ENCODE results near the gene CEP128. TPM values are rescaled to one million over a fixed set of nuclear protein-coding genes. Genes with fewer than 3 reads are reported as not detected.

CEP128 gene
- total and polyA plus RNA-seq, 2 donors from 2014 or later = 0.43 to 9.0 TPM

GRCh38 chr14:80902608-80903007 lies 38.9 kb downstream of the CEP128 start:
- FAIRE-seq = no peak

GRCh38 chr14:80901822-80902221 lies 39.7 kb downstream of the CEP128 start:
- H3K9me3 ChIP-seq (ENCODE audit: control insufficient read depth in 2 of 3, insufficient read depth in 1 of 3, low read length in 3 of 3) = no peaks in the 10 kb centered on the region
- no peaks in the 10 kb centered on the region for H3K36me3 ChIP-seq (ENCODE audit: control insufficient read depth in 2 of 3, insufficient read depth in 3 of 3, low read length in 3 of 3)
- TF ChIP-seq CTCF (IDR thresholded peaks at IDR 0.05; ENCODE audit: borderline replicate concordance, extremely low read depth, insufficient read depth) = no peak
- no peak overlapping the region for H3K9ac ChIP-seq (ENCODE audit: low read length in 3 of 3)
- H3K4me1 ChIP-seq (ENCODE audit: control insufficient read depth in 2 of 3, insufficient read depth in 2 of 3, low read depth in 1 of 3, low read length in 3 of 3) = no peaks in the 10 kb centered on the region
- FAIRE-seq (no peak), DNase-seq (no peak)
- H3K27me3 ChIP-seq (ENCODE audit: control insufficient read depth, insufficient read depth, low read length) = no peaks in the 10 kb centered on the region
- intact Hi-C loops (cut with DNase I) = no loop called here
- H3K27ac ChIP-seq (ENCODE audit: low read depth in 2 of 2, low read length in 2 of 2) = no peak overlapping the region
- H3K4me3 ChIP-seq (ENCODE audit: low read length in 3 of 3) = no peak overlapping the region

More at GRCh38 chr14:80902608-80903007, 38.9 kb downstream of the CEP128 start:
- Histone ChIP-seq H3K4me1 (ENCODE audit: control insufficient read depth in 2 of 3, insufficient read depth in 2 of 3, low read depth in 1 of 3, low read length in 3 of 3) (no peaks in the 10 kb centered on the region), H3K36me3 (ENCODE audit: control insufficient read depth in 2 of 3, insufficient read depth in 3 of 3, low read length in 3 of 3) (no peaks in the 10 kb centered on the region), H3K9me3 (ENCODE audit: control insufficient read depth in 2 of 3, insufficient read depth in 1 of 3, low read length in 3 of 3) (no peaks in the 10 kb centered on the region), H3K27ac (ENCODE audit: low read depth in 2 of 2, low read length in 2 of 2) (no peak overlapping the region), H3K9ac (ENCODE audit: low read length in 3 of 3) (no peak overlapping the region), H3K4me3 (ENCODE audit: low read length in 3 of 3) (no peak overlapping the region), H3K27me3 (ENCODE audit: control insufficient read depth, insufficient read depth, low read length) (no peaks in the 10 kb centered on the region)
- intact Hi-C loops (cut with DNase I) = no loop called here
- no peak for TF ChIP-seq CTCF (IDR thresholded peaks at IDR 0.05; ENCODE audit: borderline replicate concordance, extremely low read depth, insufficient read depth)
- DNase-seq = no peak

- DNase-seq (no peak), FAIRE-seq (no peak)
- no peaks in the 10 kb centered on the region for H3K36me3 ChIP-seq (ENCODE audit: control insufficient read depth in 2 of 3, insufficient read depth in 3 of 3, low read length in 3 of 3)
- H3K9ac ChIP-seq (ENCODE audit: low read length in 3 of 3) = no peak overlapping the region
- TF ChIP-seq CTCF (IDR thresholded peaks at IDR 0.05; ENCODE audit: borderline replicate concordance, extremely low read depth, insufficient read depth) = no peak
- no peaks in the 10 kb centered on the region for H3K9me3 ChIP-seq (ENCODE audit: control insufficient read depth in 2 of 3, insufficient read depth in 1 of 3, low read length in 3 of 3)
- no peaks in the 10 kb centered on the region for H3K4me1 ChIP-seq (ENCODE audit: control insufficient read depth in 2 of 3, insufficient read depth in 2 of 3, low read depth in 1 of 3, low read length in 3 of 3)
- H3K4me3 ChIP-seq (ENCODE audit: low read length in 3 of 3) = no peak overlapping the region
- intact Hi-C loops (cut with DNase I) = no loop called here
- H3K27me3 ChIP-seq (ENCODE audit: control insufficient read depth, insufficient read depth, low read length) = no peaks in the 10 kb centered on the region
- H3K27ac ChIP-seq (ENCODE audit: low read depth in 2 of 2, low read length in 2 of 2) = no peak overlapping the region
These were observed 40.3 kb downstream of the CEP128 start for GRCh38 chr14:80901260-80901659.

- H3K27me3 ChIP-seq (ENCODE audit: control insufficient read depth, insufficient read depth, low read length) = no peaks in the 10 kb centered on the region
- no peaks in the 10 kb centered on the region for H3K4me1 ChIP-seq (ENCODE audit: control insufficient read depth in 2 of 3, insufficient read depth in 2 of 3, low read depth in 1 of 3, low read length in 3 of 3)
- peaks cover 0 to 3% (median 0%) of the 10 kb centered on the region in 3 donors for H3K9me3 ChIP-seq (ENCODE audit: control insufficient read depth in 2 of 3, insufficient read depth in 1 of 3, low read length in 3 of 3)
- DNase-seq (no peak), FAIRE-seq (no peak)
- no peaks in the 10 kb centered on the region for H3K36me3 ChIP-seq (ENCODE audit: control insufficient read depth in 2 of 3, insufficient read depth in 3 of 3, low read length in 3 of 3)
- H3K27ac ChIP-seq (ENCODE audit: low read depth in 2 of 2, low read length in 2 of 2) = no peak overlapping the region
- no peak overlapping the region for H3K4me3 ChIP-seq (ENCODE audit: low read length in 3 of 3)
- H3K9ac ChIP-seq (ENCODE audit: low read length in 3 of 3) = no peak overlapping the region
- intact Hi-C loops (cut with DNase I) = no loop called here
- TF ChIP-seq CTCF (IDR thresholded peaks at IDR 0.05; ENCODE audit: borderline replicate concordance, extremely low read depth, insufficient read depth) = no peak
These were observed 68.9 kb downstream of the CEP128 start for GRCh38 chr14:80872645-80873044.
